ENCODE measurements around the gene TXNDC11.
A peak's percentile ranks its signal among the peaks of the same experiment; 100 is the strongest.

The TXNDC11 gene

DNA sequence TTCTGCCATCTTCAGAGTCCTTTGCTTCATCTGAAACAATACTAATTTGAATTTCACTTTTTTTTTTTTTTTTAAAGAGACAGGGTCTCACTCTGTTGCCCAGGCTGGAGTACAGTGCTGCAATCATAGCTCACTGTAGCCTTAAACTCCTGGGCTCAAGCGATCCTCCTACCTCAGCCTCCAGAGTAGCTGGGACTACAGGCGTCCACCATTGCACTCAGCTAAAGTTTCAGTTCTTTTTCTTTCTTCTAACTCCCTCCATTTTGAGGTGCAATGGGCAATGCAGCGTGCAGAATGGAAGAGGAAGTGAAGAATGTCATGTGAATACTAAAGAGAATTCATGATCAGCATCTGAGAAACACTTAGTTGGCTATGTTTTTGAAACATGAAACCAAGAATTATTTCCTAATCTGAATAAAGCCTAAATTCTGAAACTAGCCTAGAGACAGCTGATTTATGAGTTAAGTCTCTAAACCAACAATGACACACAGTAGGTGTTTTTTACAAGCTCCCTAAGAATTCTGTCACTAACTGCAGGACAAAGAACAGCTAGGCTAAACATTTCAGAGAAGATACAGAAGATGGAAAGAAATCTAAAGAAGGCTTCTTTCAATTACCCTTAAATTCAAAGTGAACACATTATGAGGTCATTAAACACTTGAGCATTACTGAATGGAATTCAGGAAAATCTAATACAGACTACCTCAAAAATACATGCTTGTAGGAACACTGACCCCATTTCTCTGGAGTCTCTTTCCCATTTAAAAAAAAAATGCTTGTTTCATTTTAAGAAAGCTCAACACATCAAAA is 53.4 kb downstream of the TXNDC11 start:
- no peak overlapping the region for H3K4me3 ChIP-seq (replicated peaks; ENCODE audit: insufficient read depth, low read length)

DNA sequence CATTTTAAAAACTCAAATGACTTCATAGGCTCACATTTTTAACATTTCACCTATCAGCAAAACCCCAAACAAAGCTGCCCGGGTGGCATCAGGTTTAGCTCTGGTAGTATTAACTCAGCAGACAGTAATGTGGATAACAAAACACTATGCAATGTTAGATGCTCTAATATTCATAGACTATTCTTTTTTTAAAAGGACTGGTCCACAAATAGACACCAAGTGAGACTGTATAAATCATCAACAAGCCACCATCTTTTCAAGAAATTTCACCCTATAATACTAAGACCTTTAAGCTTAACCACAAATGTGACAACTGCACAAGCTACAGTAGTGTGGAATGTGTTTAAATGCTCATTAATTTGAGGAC is 54.2 kb downstream of the TXNDC11 start:
- DNase-seq (ENCODE audit: low read depth in 1 of 2, low spot score in 1 of 2): no peak
- Histone ChIP-seq H3K27me3 (ENCODE audit: insufficient read depth, poor library complexity, severe bottlenecking) (no peaks in the 10 kb centered on the region), H3K27ac (replicated peaks) (peak overlapping the region; percentile 39), H3K4me3 (replicated peaks; ENCODE audit: insufficient read depth, low read length) (no peak overlapping the region)
- TF ChIP-seq, protein P1, sequence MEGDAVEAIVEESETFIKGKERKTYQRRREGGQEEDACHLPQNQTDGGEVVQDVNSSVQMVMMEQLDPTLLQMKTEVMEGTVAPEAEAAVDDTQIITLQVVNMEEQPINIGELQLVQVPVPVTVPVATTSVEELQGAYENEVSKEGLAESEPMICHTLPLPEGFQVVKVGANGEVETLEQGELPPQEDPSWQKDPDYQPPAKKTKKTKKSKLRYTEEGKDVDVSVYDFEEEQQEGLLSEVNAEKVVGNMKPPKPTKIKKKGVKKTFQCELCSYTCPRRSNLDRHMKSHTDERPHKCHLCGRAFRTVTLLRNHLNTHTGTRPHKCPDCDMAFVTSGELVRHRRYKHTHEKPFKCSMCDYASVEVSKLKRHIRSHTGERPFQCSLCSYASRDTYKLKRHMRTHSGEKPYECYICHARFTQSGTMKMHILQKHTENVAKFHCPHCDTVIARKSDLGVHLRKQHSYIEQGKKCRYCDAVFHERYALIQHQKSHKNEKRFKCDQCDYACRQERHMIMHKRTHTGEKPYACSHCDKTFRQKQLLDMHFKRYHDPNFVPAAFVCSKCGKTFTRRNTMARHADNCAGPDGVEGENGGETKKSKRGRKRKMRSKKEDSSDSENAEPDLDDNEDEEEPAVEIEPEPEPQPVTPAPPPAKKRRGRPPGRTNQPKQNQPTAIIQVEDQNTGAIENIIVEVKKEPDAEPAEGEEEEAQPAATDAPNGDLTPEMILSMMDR (IDR thresholded peaks at IDR 0.05; ENCODE audit: insufficient read depth, low read length): no peak
- TF ChIP-seq SPI1 (IDR thresholded peaks at IDR 0.05; ENCODE audit: borderline replicate concordance, low read depth) (no peak), POLR2AphosphoS5 (IDR thresholded peaks at IDR 0.05; ENCODE audit: low read depth) (no peak), GABPA (IDR thresholded peaks at IDR 0.05; ENCODE audit: low read depth) (no peak)
- TF ChIP-seq, protein P2, sequence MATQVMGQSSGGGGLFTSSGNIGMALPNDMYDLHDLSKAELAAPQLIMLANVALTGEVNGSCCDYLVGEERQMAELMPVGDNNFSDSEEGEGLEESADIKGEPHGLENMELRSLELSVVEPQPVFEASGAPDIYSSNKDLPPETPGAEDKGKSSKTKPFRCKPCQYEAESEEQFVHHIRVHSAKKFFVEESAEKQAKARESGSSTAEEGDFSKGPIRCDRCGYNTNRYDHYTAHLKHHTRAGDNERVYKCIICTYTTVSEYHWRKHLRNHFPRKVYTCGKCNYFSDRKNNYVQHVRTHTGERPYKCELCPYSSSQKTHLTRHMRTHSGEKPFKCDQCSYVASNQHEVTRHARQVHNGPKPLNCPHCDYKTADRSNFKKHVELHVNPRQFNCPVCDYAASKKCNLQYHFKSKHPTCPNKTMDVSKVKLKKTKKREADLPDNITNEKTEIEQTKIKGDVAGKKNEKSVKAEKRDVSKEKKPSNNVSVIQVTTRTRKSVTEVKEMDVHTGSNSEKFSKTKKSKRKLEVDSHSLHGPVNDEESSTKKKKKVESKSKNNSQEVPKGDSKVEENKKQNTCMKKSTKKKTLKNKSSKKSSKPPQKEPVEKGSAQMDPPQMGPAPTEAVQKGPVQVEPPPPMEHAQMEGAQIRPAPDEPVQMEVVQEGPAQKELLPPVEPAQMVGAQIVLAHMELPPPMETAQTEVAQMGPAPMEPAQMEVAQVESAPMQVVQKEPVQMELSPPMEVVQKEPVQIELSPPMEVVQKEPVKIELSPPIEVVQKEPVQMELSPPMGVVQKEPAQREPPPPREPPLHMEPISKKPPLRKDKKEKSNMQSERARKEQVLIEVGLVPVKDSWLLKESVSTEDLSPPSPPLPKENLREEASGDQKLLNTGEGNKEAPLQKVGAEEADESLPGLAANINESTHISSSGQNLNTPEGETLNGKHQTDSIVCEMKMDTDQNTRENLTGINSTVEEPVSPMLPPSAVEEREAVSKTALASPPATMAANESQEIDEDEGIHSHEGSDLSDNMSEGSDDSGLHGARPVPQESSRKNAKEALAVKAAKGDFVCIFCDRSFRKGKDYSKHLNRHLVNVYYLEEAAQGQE (IDR thresholded peaks at IDR 0.05; ENCODE audit: insufficient replicate concordance, low read depth): no peak

More for the DNA sequence above, 53.4 kb downstream of the TXNDC11 start:
- Histone ChIP-seq H3K27me3 (ENCODE audit: insufficient read depth, poor library complexity, severe bottlenecking) (no peaks in the 10 kb centered on the region), H3K27ac (replicated peaks) (peak overlapping the region; percentile 39)
- DNase-seq (ENCODE audit: low read depth in 1 of 2, low spot score in 1 of 2): peak in 1 of 2 experiments; percentile 31
- TF ChIP-seq SPI1 (IDR thresholded peaks at IDR 0.05; ENCODE audit: borderline replicate concordance, low read depth): peak; percentile 89
- TF ChIP-seq, protein P1 (IDR thresholded peaks at IDR 0.05; ENCODE audit: insufficient read depth, low read length): no peak

DNA sequence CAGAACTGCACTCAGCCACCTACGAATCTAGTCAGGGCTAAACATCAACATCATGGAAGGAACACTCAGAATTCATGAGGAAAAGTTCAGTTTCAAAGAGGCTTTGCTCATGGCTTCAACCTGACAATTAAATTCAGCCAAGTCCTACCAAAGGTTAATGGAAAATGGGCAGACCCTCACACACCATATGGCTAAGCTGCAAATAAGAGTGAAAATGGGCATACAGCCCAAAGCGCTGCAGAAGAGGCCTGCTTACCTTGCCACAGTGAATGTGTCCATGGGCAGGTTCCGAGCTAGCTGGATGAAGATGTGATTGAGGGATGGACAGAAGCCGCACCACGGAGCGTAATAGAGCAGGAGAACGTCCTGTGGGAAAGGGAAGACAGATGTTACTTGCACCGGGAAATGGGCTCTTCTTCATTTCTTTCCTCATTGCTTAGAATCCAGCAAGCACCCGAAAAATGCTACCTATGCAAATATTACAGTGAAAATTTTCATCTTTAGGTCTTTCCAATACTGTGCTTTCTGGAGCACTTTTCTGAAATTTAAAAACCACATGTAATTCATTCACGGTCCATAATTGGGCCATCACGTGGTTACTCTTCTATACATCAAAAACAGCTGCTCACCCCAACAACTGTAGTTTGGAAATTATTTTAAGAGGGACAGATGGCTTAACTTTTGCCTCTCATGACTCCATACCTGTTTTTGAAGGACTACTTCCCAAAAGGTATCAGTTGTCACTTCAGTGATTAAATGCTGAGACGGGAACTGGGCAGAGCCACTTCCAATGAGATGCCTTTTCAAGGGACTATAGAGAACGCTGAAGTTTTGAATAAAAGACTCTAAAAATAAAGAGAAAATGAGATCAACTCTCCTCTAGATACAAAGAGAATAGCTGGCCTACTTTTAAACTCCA is 54.8 kb downstream of the TXNDC11 start:
- Histone ChIP-seq H3K27ac (replicated peaks) (no peak overlapping the region; the same call in none of the 2 replicates), H3K4me3 (replicated peaks; ENCODE audit: insufficient read depth, low read length) (no peak overlapping the region), H3K27me3 (ENCODE audit: insufficient read depth, poor library complexity, severe bottlenecking) (no peaks in the 10 kb centered on the region)
- TF ChIP-seq, protein P1 (IDR thresholded peaks at IDR 0.05; ENCODE audit: insufficient read depth, low read length): no peak
- TF ChIP-seq, protein P2 (IDR thresholded peaks at IDR 0.05; ENCODE audit: insufficient replicate concordance, low read depth): no peak
- TF ChIP-seq POLR2AphosphoS5 (IDR thresholded peaks at IDR 0.05; ENCODE audit: low read depth): no peak
- no peak for TF ChIP-seq GABPA (IDR thresholded peaks at IDR 0.05; ENCODE audit: low read depth)
- TF ChIP-seq SPI1 (IDR thresholded peaks at IDR 0.05; ENCODE audit: borderline replicate concordance, low read depth): no peak
- no peak for DNase-seq (ENCODE audit: low read depth in 1 of 2, low spot score in 1 of 2)

All from HL-60 (cell line).